Uterus (tissue), 4 donors: Measurements from ENCODE around the gene WDFY4. TPM values are rescaled to one million over a fixed set of nuclear protein-coding genes. Genes with fewer than 3 reads are reported as not detected.

Source experiments
- DNase-seq, 2 donors: peaks; one replicate each; pipeline ENCODE4 v3.0.0-alpha.2; 2019 to 2020
- H3K27ac ChIP-seq, 2 donors: fragments of 200-600 bp; sonication (generic); 1 replicate in 1 of 2; 2 replicates in 1 of 2; pipeline ENCODE4 v1.5.1; 2016 to 2018
- H3K27me3 ChIP-seq, 2 donors: fragments of 200-600 bp; sonication (generic); one replicate each; pipeline ENCODE4 v1.5.1; 2018 to 2019; ENCODE audit warnings: control low read depth in 1 of 2
- H3K36me3 ChIP-seq, 2 donors: fragments of 200-600 bp; sonication (generic); one replicate each; pipeline ENCODE4 v1.5.1; 2019; ENCODE audit warnings: control low read depth in 1 of 2
- H3K4me1 ChIP-seq, 2 donors: fragments of 200-600 bp; sonication (generic); one replicate each; pipeline ENCODE4 v1.5.1; 2018 to 2019; ENCODE audit warnings: control low read depth in 1 of 2
- H3K4me3 ChIP-seq, 2 donors: fragments of 200-600 bp; sonication (generic); 1 replicate in 1 of 2; 2 replicates in 1 of 2; pipeline ENCODE4 v1.5.1; 2018 to 2019; ENCODE audit warnings: mild to moderate bottlenecking in 1 of 2
- H3K9me3 ChIP-seq, 2 donors: fragments of 200-600 bp; sonication (generic); one replicate each; pipeline ENCODE4 v1.5.1; 2019; ENCODE audit warnings: control low read depth in 1 of 2
- POLR2A ChIP-seq, 2 donors: fragments of 450-650 bp; IDR thresholded peaks; one replicate each; pipeline ENCODE4 v1.6.1; 2016; ENCODE audit warnings: antibody characterized with exemption in 2 of 2, mild to moderate bottlenecking in 1 of 2, moderate library complexity in 1 of 2
- intact Hi-C: fragments of 100-400 bp; cut with DNase I; formaldehyde crosslinking; loops from one replicate; pipeline ENCODE4 v1.15.1; 2023; ENCODE audit warnings: low total_unique reads
- total RNA-seq, 4 donors: library from RNA; depleted of rRNA in 3 of 4; stranded (reverse); fragments of >200 nt in 3 of 4; gene quantifications; one replicate each; pipeline versions ENCODE4 v1.1.0 to v1.2.4, GENCODE V29; 2014 to 2023
- TF ChIP-seq, protein P1 (sequence below), 4 experiments: fragments of 200-600 bp in 2 of 4; fragments of 450-650 bp in 2 of 4; sonication (generic) in 2 of 4; IDR thresholded peaks; one replicate each; pipeline ENCODE4 v1.5.1; 2016 to 2019; ENCODE audit warnings: antibody characterized with exemption in 4 of 4, mild to moderate bottlenecking in 2 of 4, moderate library complexity in 1 of 4
- donor health status: DM: yes; HTN: yes; CAD: no.

WDFY4 gene
- total RNA-seq, 4 donors from 2014 or later: 0.26 to 5.2 (median 1.2) TPM

- H3K4me1 ChIP-seq: no peaks in the 10 kb centered on the region
- TF ChIP-seq POLR2A (IDR thresholded peaks at IDR 0.05): no peak
- TF ChIP-seq, protein P1, sequence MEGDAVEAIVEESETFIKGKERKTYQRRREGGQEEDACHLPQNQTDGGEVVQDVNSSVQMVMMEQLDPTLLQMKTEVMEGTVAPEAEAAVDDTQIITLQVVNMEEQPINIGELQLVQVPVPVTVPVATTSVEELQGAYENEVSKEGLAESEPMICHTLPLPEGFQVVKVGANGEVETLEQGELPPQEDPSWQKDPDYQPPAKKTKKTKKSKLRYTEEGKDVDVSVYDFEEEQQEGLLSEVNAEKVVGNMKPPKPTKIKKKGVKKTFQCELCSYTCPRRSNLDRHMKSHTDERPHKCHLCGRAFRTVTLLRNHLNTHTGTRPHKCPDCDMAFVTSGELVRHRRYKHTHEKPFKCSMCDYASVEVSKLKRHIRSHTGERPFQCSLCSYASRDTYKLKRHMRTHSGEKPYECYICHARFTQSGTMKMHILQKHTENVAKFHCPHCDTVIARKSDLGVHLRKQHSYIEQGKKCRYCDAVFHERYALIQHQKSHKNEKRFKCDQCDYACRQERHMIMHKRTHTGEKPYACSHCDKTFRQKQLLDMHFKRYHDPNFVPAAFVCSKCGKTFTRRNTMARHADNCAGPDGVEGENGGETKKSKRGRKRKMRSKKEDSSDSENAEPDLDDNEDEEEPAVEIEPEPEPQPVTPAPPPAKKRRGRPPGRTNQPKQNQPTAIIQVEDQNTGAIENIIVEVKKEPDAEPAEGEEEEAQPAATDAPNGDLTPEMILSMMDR (IDR thresholded peaks at IDR 0.05): no peak
- no peak for DNase-seq
- H3K4me3 ChIP-seq: no peak overlapping the region
- H3K27ac ChIP-seq: no peak overlapping the region
- no peaks in the 10 kb centered on the region for H3K27me3 ChIP-seq
- H3K36me3 ChIP-seq: no peaks in the 10 kb centered on the region
- no peaks in the 10 kb centered on the region for H3K9me3 ChIP-seq
- intact Hi-C loops: no loop called here
Observed at GRCh38 chr10:48820699-48821098, 136.0 kb downstream of the WDFY4 start.

DNA sequence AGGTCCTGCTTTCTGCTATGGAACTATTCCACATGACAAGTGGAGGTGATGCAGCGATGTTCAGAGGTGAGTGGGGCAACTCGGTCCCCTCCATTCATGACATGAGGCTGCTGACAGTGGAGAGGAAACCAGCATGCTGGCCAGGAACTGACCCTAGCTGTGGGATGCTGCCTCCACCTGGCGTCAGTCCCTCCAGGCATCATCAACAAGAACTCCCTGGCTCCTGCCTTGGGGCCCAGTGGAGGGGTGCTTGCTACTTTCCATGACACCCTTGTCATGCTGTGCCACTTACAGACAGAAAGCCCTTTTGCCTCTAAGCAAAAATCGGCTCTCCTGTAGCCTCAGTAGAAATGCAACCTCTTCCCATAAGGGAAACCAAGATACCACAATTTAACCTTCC, 136.4 kb downstream of the WDFY4 start:
- TF ChIP-seq, protein P1 (IDR thresholded peaks at IDR 0.05): no peak
- TF ChIP-seq POLR2A (IDR thresholded peaks at IDR 0.05): no peak

DNA sequence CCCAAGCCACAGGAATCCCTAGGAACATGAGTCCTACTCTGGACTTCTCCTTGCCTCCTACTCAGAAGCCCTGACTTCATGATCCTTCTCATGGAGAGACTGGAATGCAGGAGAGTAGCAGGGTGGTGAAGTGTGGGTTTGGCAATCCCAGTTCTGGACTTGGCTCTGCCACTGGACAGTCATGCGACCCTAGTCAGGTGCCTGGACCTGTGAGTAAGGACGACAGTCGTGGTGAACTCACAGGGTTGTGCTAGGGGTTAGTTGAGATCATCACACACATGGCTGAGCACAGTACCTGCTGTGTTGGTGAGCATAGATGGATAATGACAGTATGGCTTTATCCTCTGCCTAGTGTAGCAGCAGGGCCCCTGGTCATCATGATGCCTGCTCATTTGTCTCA, 137.0 kb downstream of the WDFY4 start:
- intact Hi-C loops: no loop called here
- Histone ChIP-seq H3K9me3 (no peaks in the 10 kb centered on the region), H3K27me3 (no peaks in the 10 kb centered on the region), H3K4me3 (no peak overlapping the region), H3K36me3 (no peaks in the 10 kb centered on the region), H3K27ac (no peak overlapping the region), H3K4me1 (no peaks in the 10 kb centered on the region)
- no peak for DNase-seq
- TF ChIP-seq POLR2A (IDR thresholded peaks at IDR 0.05): no peak

More for the DNA sequence above, 136.4 kb downstream of the WDFY4 start:
- Histone ChIP-seq H3K9me3 (no peaks in the 10 kb centered on the region), H3K27me3 (no peaks in the 10 kb centered on the region), H3K27ac (no peak overlapping the region), H3K4me3 (no peak overlapping the region), H3K36me3 (no peaks in the 10 kb centered on the region), H3K4me1 (no peaks in the 10 kb centered on the region)
- no peak for DNase-seq
- intact Hi-C loops: no loop called here

- Histone ChIP-seq H3K27ac (no peak overlapping the region), H3K36me3 (no peaks in the 10 kb centered on the region), H3K4me3 (no peak overlapping the region), H3K9me3 (no peaks in the 10 kb centered on the region), H3K27me3 (no peaks in the 10 kb centered on the region), H3K4me1 (no peaks in the 10 kb centered on the region)
- TF ChIP-seq, protein P1 (IDR thresholded peaks at IDR 0.05): no peak
- no peak for TF ChIP-seq POLR2A (IDR thresholded peaks at IDR 0.05)
- DNase-seq: no peak
- intact Hi-C loops: no loop called here
Observed at GRCh38 chr10:48833674-48834073, 149.0 kb downstream of the WDFY4 start.

DNA sequence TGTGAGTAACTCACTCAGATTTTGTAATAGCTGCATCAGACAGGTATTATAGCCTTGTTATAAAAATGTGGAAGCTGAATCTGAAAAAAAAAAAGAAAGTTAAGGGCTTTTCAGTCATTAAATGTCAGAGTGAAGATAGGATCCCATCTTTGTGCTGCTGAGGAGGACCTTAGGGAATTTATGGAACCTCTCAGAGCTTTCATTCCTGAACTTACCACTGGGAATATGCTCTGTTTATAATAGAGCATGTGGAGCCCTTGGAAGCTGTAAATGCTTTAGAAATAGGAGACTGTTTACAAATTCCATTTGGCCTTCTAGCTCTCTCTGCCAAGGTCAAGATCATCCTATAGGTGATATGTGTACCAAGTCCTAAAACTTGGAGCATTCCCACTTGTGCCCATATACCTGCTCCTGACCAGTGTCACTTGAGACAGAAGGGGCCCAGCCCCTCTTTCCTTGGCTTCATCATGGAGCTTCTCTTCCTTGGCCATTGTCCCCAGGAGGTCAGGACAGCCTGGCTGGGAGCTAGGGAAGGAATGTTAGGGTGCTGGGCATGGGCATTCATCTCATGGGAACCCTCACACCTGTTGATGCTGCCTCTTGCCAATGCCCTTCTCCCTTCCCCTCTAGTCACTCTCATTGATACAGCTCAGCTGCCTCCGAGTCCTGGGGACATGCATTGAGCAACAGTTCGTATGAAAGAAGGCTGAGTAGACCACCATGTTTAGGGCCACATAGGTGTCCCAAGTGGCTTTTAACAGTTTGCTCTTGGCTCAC, 149.7 kb downstream of the WDFY4 start:
- H3K4me1 ChIP-seq: no peaks in the 10 kb centered on the region
- no peak for DNase-seq
- H3K4me3 ChIP-seq: no peak overlapping the region
- H3K9me3 ChIP-seq: no peaks in the 10 kb centered on the region
- no peak overlapping the region for H3K27ac ChIP-seq
- TF ChIP-seq, protein P1 (IDR thresholded peaks at IDR 0.05): no peak
- no peak for TF ChIP-seq POLR2A (IDR thresholded peaks at IDR 0.05)
- H3K36me3 ChIP-seq: no peaks in the 10 kb centered on the region
- H3K27me3 ChIP-seq: no peaks in the 10 kb centered on the region
- intact Hi-C loops: no loop called here
